GM18499 (cell line): ENCODE measurements around the gene HPS6.

Experiments used
- ATAC-seq: cut with Tn5 transposase; IDR thresholded peaks from one replicate; pipeline ENCODE4 v1.9.1; 2021; ENCODE audit warnings: moderate number of reproducible peaks; ENCODE audit not compliant: insufficient read depth, unreplicated experiment

Gene HPS6

GRCh38 chr10:102115775-102116174 lies 50.6 kb downstream of the HPS6 start:
- ATAC-seq, result no peak

GRCh38 chr10:102116656-102117055 lies 51.5 kb downstream of the HPS6 start:
- no peak for ATAC-seq
